ENCODE data around the gene ERVK3-1. TPM values are rescaled to one million over a fixed set of nuclear protein-coding genes. Genes with fewer than 3 reads are reported as not detected.

The ERVK3-1 gene
- total RNA-seq, 2 donors from 2014 or later: 40.1 to 54.5 TPM

- intact Hi-C loops (cut with DNase I): no loop called here
- WGBS: 93% methylated on average over 7 of the region's 7 CpGs
Measured at GRCh38 chr19:58300620-58301019, 4.6 kb upstream of the ERVK3-1 start.

DNA sequence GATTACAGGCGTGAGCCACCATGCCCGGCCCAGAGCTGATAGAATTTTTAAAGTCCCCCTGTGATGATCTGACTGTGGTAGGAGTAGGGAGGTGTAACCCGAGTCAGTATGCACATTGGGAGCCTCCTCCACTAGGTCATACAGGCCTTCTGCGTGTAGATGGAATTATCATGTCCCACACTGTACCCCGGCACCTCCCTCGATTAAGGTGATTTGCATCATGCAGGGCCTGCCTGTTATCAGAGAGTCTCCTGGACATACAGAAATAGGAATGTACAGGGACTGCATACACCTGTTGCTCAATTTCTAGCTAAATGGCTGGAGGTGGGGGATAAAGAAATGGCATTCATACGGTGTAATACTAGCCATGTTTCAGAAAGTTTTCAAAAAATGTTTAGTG lies 922 bp upstream of the ERVK3-1 start:
- no peak overlapping the region for H3K4me3 ChIP-seq
- no peaks in the 10 kb centered on the region for H3K9me3 ChIP-seq
- TF ChIP-seq POLR2AphosphoS5 (IDR thresholded peaks at IDR 0.05) (no peak), POLR2A (IDR thresholded peaks at IDR 0.05) (no peak)
- TF ChIP-seq, protein P1, sequence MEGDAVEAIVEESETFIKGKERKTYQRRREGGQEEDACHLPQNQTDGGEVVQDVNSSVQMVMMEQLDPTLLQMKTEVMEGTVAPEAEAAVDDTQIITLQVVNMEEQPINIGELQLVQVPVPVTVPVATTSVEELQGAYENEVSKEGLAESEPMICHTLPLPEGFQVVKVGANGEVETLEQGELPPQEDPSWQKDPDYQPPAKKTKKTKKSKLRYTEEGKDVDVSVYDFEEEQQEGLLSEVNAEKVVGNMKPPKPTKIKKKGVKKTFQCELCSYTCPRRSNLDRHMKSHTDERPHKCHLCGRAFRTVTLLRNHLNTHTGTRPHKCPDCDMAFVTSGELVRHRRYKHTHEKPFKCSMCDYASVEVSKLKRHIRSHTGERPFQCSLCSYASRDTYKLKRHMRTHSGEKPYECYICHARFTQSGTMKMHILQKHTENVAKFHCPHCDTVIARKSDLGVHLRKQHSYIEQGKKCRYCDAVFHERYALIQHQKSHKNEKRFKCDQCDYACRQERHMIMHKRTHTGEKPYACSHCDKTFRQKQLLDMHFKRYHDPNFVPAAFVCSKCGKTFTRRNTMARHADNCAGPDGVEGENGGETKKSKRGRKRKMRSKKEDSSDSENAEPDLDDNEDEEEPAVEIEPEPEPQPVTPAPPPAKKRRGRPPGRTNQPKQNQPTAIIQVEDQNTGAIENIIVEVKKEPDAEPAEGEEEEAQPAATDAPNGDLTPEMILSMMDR (IDR thresholded peaks at IDR 0.05): no peak
- WGBS: 79% methylated on average over 7 of the region's 7 CpGs
- no peaks in the 10 kb centered on the region for H3K27me3 ChIP-seq (replicated peaks; ENCODE audit: insufficient read depth)
- peak overlapping the region in 1 of 2 donors; percentile 83 for H3K27ac ChIP-seq
- DNase-seq (ENCODE audit: low spot score): no peak
- no peaks in the 10 kb centered on the region for H3K36me3 ChIP-seq
- H3K4me1 ChIP-seq (replicated peaks): no peaks in the 10 kb centered on the region
- intact Hi-C loops (cut with DNase I): no loop called here

More at GRCh38 chr19:58300620-58301019, 4.6 kb upstream of the ERVK3-1 start:
- TF ChIP-seq, protein P1 (IDR thresholded peaks at IDR 0.05): no peak
- TF ChIP-seq POLR2AphosphoS5 (IDR thresholded peaks at IDR 0.05) (no peak), POLR2A (IDR thresholded peaks at IDR 0.05) (no peak)
- Histone ChIP-seq H3K36me3 (no peaks in the 10 kb centered on the region), H3K27me3 (replicated peaks; ENCODE audit: insufficient read depth) (no peaks in the 10 kb centered on the region), H3K9me3 (no peaks in the 10 kb centered on the region), H3K27ac (no peak overlapping the region), H3K4me1 (replicated peaks) (no peaks in the 10 kb centered on the region), H3K4me3 (no peak overlapping the region)
- no peak for DNase-seq (ENCODE audit: low spot score)

DNA sequence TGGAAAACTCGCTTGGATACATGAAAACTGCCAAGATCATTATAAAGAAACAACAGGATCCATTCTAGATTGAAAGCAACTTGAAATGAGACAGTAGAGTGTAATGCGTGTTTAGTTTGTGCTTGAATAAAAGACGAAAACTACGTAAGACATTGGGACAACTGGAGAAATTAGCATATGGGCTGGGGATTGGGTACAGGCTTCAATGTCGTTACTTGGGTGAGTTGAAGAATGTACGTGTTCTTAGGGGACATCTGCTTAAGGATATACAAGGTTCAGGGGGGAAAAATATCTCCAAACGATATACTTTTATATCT lies 471 bp upstream of the ERVK3-1 start:
- 10% methylated on average over 7 of the region's 7 CpGs for WGBS
- intact Hi-C loops (cut with DNase I): no loop called here
- Histone ChIP-seq H3K36me3 (no peaks in the 10 kb centered on the region), H3K27ac (peak overlapping the region; percentile 82 to 83), H3K9me3 (no peaks in the 10 kb centered on the region), H3K4me1 (replicated peaks) (no peaks in the 10 kb centered on the region), H3K4me3 (peak overlapping the region; percentile 78 to 90), H3K27me3 (replicated peaks; ENCODE audit: insufficient read depth) (no peaks in the 10 kb centered on the region)
- TF ChIP-seq POLR2AphosphoS5 (IDR thresholded peaks at IDR 0.05) (no peak), POLR2A (IDR thresholded peaks at IDR 0.05) (no peak)
- TF ChIP-seq, protein P1 (IDR thresholded peaks at IDR 0.05): no peak
- DNase-seq (ENCODE audit: low spot score): no peak

DNA sequence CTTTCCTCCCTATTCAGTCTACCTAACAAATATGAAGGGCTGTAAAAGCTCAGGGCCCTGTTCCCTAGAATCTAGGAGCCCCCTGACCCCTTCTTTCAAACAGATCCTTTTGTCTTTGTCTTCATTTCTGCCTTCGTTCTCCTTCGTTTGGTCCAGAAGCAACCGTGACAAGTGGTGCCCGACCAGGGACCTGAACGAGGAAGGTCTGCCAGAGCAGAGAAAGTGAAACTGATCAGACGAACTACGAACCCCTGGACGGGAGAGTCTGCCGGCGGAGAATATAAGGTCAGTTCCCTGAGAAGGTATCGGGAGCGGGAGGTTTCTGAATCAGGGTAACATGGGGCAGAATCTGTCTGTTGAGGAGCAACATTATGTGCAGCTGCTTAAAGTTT lies 751 bp downstream of the ERVK3-1 start:
- intact Hi-C loops (cut with DNase I): no loop called here
- TF ChIP-seq POLR2A (IDR thresholded peaks at IDR 0.05): no peak
- no peak for TF ChIP-seq POLR2AphosphoS5 (IDR thresholded peaks at IDR 0.05)
- TF ChIP-seq, protein P1 (IDR thresholded peaks at IDR 0.05): no peak
- DNase-seq (ENCODE audit: low spot score): no peak
- Histone ChIP-seq H3K9me3 (no peaks in the 10 kb centered on the region), H3K4me1 (replicated peaks) (no peaks in the 10 kb centered on the region), H3K4me3 (peak overlapping the region; percentile 78 to 90), H3K27ac (peak overlapping the region; percentile 82 to 83), H3K36me3 (no peaks in the 10 kb centered on the region), H3K27me3 (replicated peaks; ENCODE audit: insufficient read depth) (no peaks in the 10 kb centered on the region)
- 48% methylated on average over 12 of the region's 12 CpGs for WGBS

DNA sequence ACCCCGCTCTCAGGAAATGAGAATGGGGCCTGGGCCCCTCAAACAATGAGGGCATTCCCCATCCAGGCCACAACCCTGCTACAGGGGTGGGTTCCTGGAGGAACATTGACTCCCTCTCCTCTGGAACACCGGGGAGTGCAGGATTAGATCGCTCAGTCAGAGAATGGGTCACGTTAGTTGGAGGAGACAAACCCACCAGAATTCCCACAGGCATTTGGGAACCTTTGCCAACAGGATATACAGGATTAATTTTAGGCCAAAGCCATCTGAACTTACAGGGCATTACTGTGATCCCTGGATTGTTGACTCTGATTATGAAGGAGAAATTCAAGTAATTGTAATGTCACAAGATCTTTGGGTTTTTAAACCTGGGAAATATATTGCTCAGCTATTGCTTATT lies 2.6 kb downstream of the ERVK3-1 start:
- no peaks in the 10 kb centered on the region for H3K27me3 ChIP-seq (replicated peaks; ENCODE audit: insufficient read depth)
- peaks cover 0 to 5% of the 10 kb centered on the region in 2 donors for H3K36me3 ChIP-seq
- DNase-seq (ENCODE audit: low spot score): no peak
- no peaks in the 10 kb centered on the region for H3K9me3 ChIP-seq
- H3K27ac ChIP-seq: no peak overlapping the region
- H3K4me3 ChIP-seq: no peak overlapping the region
- no peaks in the 10 kb centered on the region for H3K4me1 ChIP-seq (replicated peaks)
- intact Hi-C loops (cut with DNase I): no loop called here
- TF ChIP-seq, protein P1 (IDR thresholded peaks at IDR 0.05): no peak
- no peak for TF ChIP-seq POLR2A (IDR thresholded peaks at IDR 0.05)
- TF ChIP-seq POLR2AphosphoS5 (IDR thresholded peaks at IDR 0.05): no peak
- WGBS: 86% methylated on average over 4 of the region's 4 CpGs

All from prostate gland (tissue), 2 donors.